ENCODE results near the gene ATG9B. TPM values are rescaled to one million over a fixed set of nuclear protein-coding genes. Genes with fewer than 3 reads are reported as not detected.

ATG9B gene
- total and polyA plus RNA-seq, 2 donors (not counting 3 experiments of a cell fraction or from before 2014, with no cell fraction given) = 0.04 TPM; not detected in 1

DNA sequence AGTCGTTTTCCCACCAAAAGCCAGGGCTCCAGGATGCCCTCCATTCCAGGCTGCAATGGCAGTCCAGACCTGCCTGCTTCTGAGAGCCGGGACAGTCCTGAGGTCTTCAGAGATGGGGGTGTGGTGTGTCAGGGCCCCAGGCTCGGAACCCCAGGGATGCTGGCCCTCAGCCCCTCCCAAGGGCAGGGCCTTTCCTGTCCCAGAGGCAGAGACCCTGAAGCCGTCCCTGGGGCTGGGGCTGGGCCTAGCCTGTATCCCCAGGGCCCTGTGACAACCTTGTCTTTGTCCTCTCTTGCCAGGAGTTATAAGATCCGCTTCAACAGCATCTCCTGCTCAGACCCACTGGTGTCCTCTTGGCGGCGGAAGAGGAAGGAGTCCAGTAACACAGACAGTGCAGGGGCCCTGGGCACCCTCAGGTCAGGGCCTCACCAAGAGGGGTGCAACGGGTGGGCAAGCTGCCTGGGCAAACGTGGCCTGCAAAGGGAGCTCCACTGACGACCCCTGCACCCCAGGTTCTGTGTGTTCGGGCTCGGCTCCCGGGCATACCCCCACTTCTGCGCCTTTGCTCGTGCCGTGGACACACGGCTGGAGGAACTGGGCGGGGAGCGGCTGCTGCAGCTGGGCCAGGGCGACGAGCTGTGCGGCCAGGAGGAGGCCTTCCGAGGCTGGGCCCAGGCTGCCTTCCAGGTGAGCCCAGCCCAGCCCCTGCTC lies 17.5 kb downstream of the ATG9B start:
- Histone ChIP-seq H3K4me3 (replicated peaks in 1 of 3; ENCODE audit: insufficient read depth in 1 of 3, low read depth in 1 of 3, low read length in 3 of 3) (no peak overlapping the region), H3K9me1 (replicated peaks; ENCODE audit: control insufficient read depth, extremely low read depth, insufficient read depth, low read length) (no peaks in the 10 kb centered on the region), H3K27me3 (ENCODE audit: control insufficient read depth in 2 of 2, insufficient read depth in 2 of 2, low read length in 2 of 2) (no peaks in the 10 kb centered on the region), H2AFZ (ENCODE audit: low read depth, low read length) (no peak overlapping the region), H3K36me3 (ENCODE audit: control insufficient read depth in 2 of 2, extremely low read depth in 1 of 2, insufficient read depth in 2 of 2, low read length in 2 of 2) (peaks cover 0 to 23% of the 10 kb centered on the region in 2 experiments), H3K79me2 (ENCODE audit: control insufficient read depth, insufficient read depth, low read length) (no peaks in the 10 kb centered on the region), H3K4me2 (ENCODE audit: insufficient read depth, low read length) (no peak overlapping the region), H3K9me3 (replicated peaks; ENCODE audit: control insufficient read depth, insufficient read depth, low read length) (no peaks in the 10 kb centered on the region), H3K4me1 (ENCODE audit: control insufficient read depth, extremely low read depth, insufficient read depth, low read length) (peaks cover 52% of the 10 kb centered on the region), H3K9ac (replicated peaks; ENCODE audit: extremely low read depth, insufficient read depth, low read length) (no peak overlapping the region), H4K20me1 (replicated peaks; ENCODE audit: control insufficient read depth, extremely low read depth, insufficient read depth, low read length) (no peaks in the 10 kb centered on the region), H3K27ac (ENCODE audit: insufficient read depth, low read depth, low read length) (peak overlapping the region; percentile 23)
- TF ChIP-seq, protein P1, sequence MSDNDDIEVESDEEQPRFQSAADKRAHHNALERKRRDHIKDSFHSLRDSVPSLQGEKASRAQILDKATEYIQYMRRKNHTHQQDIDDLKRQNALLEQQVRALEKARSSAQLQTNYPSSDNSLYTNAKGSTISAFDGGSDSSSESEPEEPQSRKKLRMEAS (IDR thresholded peaks at IDR 0.05; ENCODE audit: insufficient read depth, insufficient read length) = no peak
- TF ChIP-seq FOS (IDR thresholded peaks at IDR 0.05; ENCODE audit: borderline replicate concordance, insufficient read depth, low read length) (no peak), POLR2A (IDR thresholded peaks at IDR 0.05; ENCODE audit: low read depth, low read length) (no peak)
- no TSS peak for BruUV-seq (replicated peaks)
- POLR2A ChIA-PET = no interaction called here
- CTCF ChIA-PET = interaction anchor here (1.0 to 9.4 kb wide), 7 partner anchors 9 to 108 kb away, joined by 3 to 107 read pairs (median 40); partner anchors contain the start of gene ATG9B
- FAIRE-seq (no peak), DNase-seq (ENCODE audit: low read depth, low spot score) (no peak)
- intact Hi-C loops (cut with micrococcal nuclease) (no loop called here), dilution Hi-C loops (cut with MboI; ENCODE audit: extremely low pct_ligation_motif_present, low sequenced_read_pairs) (no loop called here)

DNA sequence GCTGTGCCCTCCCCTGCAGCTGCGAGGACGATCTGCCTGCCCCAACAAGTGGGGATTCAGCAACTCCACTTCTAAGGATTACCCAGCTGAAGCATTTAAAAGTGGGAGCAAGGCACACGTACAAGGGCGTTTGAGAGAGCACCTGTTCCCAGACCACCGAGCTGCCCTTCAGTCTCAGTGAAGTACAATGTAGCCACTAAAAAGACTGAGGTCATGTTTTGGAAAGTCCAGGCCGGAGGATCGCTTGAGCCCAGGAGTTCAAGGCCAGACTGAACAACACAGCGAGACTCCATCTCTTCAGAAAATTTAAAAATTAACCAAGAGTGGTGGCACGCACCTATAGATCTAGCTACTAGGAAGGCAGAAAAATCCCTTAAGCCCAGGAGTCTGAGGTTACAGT lies 18.7 kb downstream of the ATG9B start:
- Histone ChIP-seq H3K27ac (ENCODE audit: insufficient read depth, low read depth, low read length) (no peak overlapping the region), H3K4me3 (replicated peaks in 1 of 3; ENCODE audit: insufficient read depth in 1 of 3, low read depth in 1 of 3, low read length in 3 of 3) (no peak overlapping the region), H2AFZ (ENCODE audit: low read depth, low read length) (no peak overlapping the region), H3K9ac (replicated peaks; ENCODE audit: extremely low read depth, insufficient read depth, low read length) (no peak overlapping the region), H3K79me2 (ENCODE audit: control insufficient read depth, insufficient read depth, low read length) (no peaks in the 10 kb centered on the region), H3K9me1 (replicated peaks; ENCODE audit: control insufficient read depth, extremely low read depth, insufficient read depth, low read length) (no peaks in the 10 kb centered on the region), H4K20me1 (replicated peaks; ENCODE audit: control insufficient read depth, extremely low read depth, insufficient read depth, low read length) (no peaks in the 10 kb centered on the region), H3K9me3 (replicated peaks; ENCODE audit: control insufficient read depth, insufficient read depth, low read length) (no peaks in the 10 kb centered on the region), H3K36me3 (ENCODE audit: control insufficient read depth in 2 of 2, extremely low read depth in 1 of 2, insufficient read depth in 2 of 2, low read length in 2 of 2) (peaks cover 0 to 32% of the 10 kb centered on the region in 2 experiments), H3K4me1 (ENCODE audit: control insufficient read depth, extremely low read depth, insufficient read depth, low read length) (peaks cover 52% of the 10 kb centered on the region), H3K27me3 (ENCODE audit: control insufficient read depth in 2 of 2, insufficient read depth in 2 of 2, low read length in 2 of 2) (no peaks in the 10 kb centered on the region), H3K4me2 (ENCODE audit: insufficient read depth, low read length) (no peak overlapping the region)
- FAIRE-seq (no peak), DNase-seq (ENCODE audit: low read depth, low spot score) (no peak)
- TF ChIP-seq EZH2 (IDR thresholded peaks at IDR 0.05; ENCODE audit: borderline replicate concordance, low read depth, low read length, severe bottlenecking) = no peak
- TF ChIP-seq POLR2A (IDR thresholded peaks at IDR 0.05; ENCODE audit: low read depth, low read length) = no peak
- no peak for TF ChIP-seq GATA2 (IDR thresholded peaks at IDR 0.05; ENCODE audit: insufficient read depth, insufficient read length, low read depth, low read length)
- no peak for TF ChIP-seq JUN (IDR thresholded peaks at IDR 0.05; ENCODE audit: borderline replicate concordance, insufficient read depth, insufficient read length, low read depth)
- TF ChIP-seq MYC (IDR thresholded peaks at IDR 0.05; ENCODE audit: low read depth, low read length) = no peak
- TF ChIP-seq, protein P2, sequence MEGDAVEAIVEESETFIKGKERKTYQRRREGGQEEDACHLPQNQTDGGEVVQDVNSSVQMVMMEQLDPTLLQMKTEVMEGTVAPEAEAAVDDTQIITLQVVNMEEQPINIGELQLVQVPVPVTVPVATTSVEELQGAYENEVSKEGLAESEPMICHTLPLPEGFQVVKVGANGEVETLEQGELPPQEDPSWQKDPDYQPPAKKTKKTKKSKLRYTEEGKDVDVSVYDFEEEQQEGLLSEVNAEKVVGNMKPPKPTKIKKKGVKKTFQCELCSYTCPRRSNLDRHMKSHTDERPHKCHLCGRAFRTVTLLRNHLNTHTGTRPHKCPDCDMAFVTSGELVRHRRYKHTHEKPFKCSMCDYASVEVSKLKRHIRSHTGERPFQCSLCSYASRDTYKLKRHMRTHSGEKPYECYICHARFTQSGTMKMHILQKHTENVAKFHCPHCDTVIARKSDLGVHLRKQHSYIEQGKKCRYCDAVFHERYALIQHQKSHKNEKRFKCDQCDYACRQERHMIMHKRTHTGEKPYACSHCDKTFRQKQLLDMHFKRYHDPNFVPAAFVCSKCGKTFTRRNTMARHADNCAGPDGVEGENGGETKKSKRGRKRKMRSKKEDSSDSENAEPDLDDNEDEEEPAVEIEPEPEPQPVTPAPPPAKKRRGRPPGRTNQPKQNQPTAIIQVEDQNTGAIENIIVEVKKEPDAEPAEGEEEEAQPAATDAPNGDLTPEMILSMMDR (IDR thresholded peaks at IDR 0.05; ENCODE audit: extremely low read depth in 1 of 2, insufficient read depth in 1 of 2, low read depth in 1 of 2, low read length in 2 of 2) = no peak
- TF ChIP-seq, protein P1 (IDR thresholded peaks at IDR 0.05; ENCODE audit: insufficient read depth, insufficient read length) = no peak
- ChIA-PET POLR2A (no interaction called here), CTCF (interaction anchor here (0.7 to 9.4 kb wide), 4 partner anchors 11 to 19 kb away, joined by 3 to 107 read pairs (median 5); partner anchors contain the start of gene ATG9B)
- intact Hi-C loops (cut with micrococcal nuclease) = no loop called here
- no TSS peak for BruUV-seq (replicated peaks)
- dilution Hi-C loops (cut with MboI; ENCODE audit: extremely low pct_ligation_motif_present, low sequenced_read_pairs) = no loop called here
